CD8-positive, alpha-beta memory T cell (primary cell): Measurements from ENCODE around the gene LPGAT1. TPM values are rescaled to one million over a fixed set of nuclear protein-coding genes. Genes with fewer than 3 reads are reported as not detected.

Source experiments
- CTCF ChIA-PET: fragments of 350-600 bp; sonication (Branson Sonifier 250); formaldehyde crosslinking; loops from one replicate; lab custom pipeline; 2021; ENCODE audit warnings: antibody characterized with exemption; lab: Charles Lee
- POLR2A ChIA-PET: fragments of 350-600 bp; sonication (Branson Sonifier 250); formaldehyde crosslinking; loops from one replicate; lab custom pipeline; 2021; ENCODE audit warnings: antibody characterized with exemption; lab: Charles Lee
- DNase-seq, 5 donors: peaks; one replicate each; pipeline versions ENCODE4 v3.0.0 to v3.0.0-alpha.2; 2020 to 2022; ENCODE audit warnings: mixed read lengths in 1 of 5
- H3K27ac ChIP-seq: one replicate; pipeline ENCODE4 v1.7.0; 2013; ENCODE audit warnings: low read depth, mild to moderate bottlenecking, low read length, moderate library complexity
- H3K27me3 ChIP-seq: 2 replicates; pipeline ENCODE4 v1.7.0; 2013; ENCODE audit warnings: low read length, mild to moderate bottlenecking; ENCODE audit not compliant: insufficient read depth, poor library complexity, severe bottlenecking
- H3K36me3 ChIP-seq: 2 replicates; pipeline ENCODE4 v1.7.0; 2013; ENCODE audit warnings: mild to moderate bottlenecking, low read length, moderate library complexity; ENCODE audit not compliant: insufficient read depth
- H3K4me1 ChIP-seq: 2 replicates; pipeline ENCODE4 v1.7.0; 2013; ENCODE audit warnings: mild to moderate bottlenecking, low read length, moderate library complexity; ENCODE audit not compliant: insufficient read depth
- H3K4me3 ChIP-seq: 2 replicates; pipeline ENCODE4 v1.7.0; 2013; ENCODE audit warnings: mild to moderate bottlenecking, low read length
- H3K9me3 ChIP-seq: 2 replicates; pipeline ENCODE4 v1.7.0; 2013; ENCODE audit warnings: mild to moderate bottlenecking, low read length
- H3K27ac Mint-ChIP-seq, 8 donors: one replicate each; pipeline ENCODE4 v1.8.0; 2020 to 2021; ENCODE audit warnings: mixed read lengths in 8 of 8, mild to moderate bottlenecking in 6 of 8, inconsistent platforms in 3 of 8, moderate library complexity in 3 of 8
- H3K27me3 Mint-ChIP-seq, 2 donors: one replicate each; pipeline ENCODE4 v1.8.0; 2020 to 2021; ENCODE audit warnings: mixed read lengths in 2 of 2, mild to moderate bottlenecking in 1 of 2, moderate library complexity in 1 of 2
- H3K36me3 Mint-ChIP-seq, 3 donors: one replicate each; pipeline ENCODE4 v1.8.0; 2020 to 2021; ENCODE audit warnings: mixed read lengths in 3 of 3, inconsistent platforms in 1 of 3, mild to moderate bottlenecking in 1 of 3
- H3K4me1 Mint-ChIP-seq, 3 donors: one replicate each; pipeline ENCODE4 v1.8.0; 2020 to 2021; ENCODE audit warnings: mixed read lengths in 3 of 3, inconsistent platforms in 1 of 3, mild to moderate bottlenecking in 1 of 3
- H3K4me3 Mint-ChIP-seq, 7 donors: one replicate each; pipeline ENCODE4 v1.8.0; 2020 to 2021; ENCODE audit warnings: mixed read lengths in 7 of 7, mild to moderate bottlenecking in 6 of 7, moderate library complexity in 4 of 7, inconsistent platforms in 2 of 7
- H3K9me3 Mint-ChIP-seq, 5 donors: one replicate each; pipeline ENCODE4 v1.8.0; 2020 to 2022; ENCODE audit warnings: mixed read lengths in 5 of 5, mild to moderate bottlenecking in 3 of 5, moderate library complexity in 2 of 5, inconsistent platforms in 1 of 5
- polyA plus RNA-seq: library from polyadenylated mRNA; unstranded; fragments of 300-500 nt; fragmentation: Illumina TruSeq; gene quantifications from one replicate; pipeline ENCODE4 v1.2.3, GENCODE V29; 2021
- total RNA-seq, 2 experiments: library from RNA; stranded (reverse); gene quantifications; one replicate each; pipeline ENCODE4 v1.2.3, GENCODE V29; 2021

Gene LPGAT1
- total and polyA plus RNA-seq, 3 experiments from 2014 or later: 25.3 to 28.9 (median 25.4) TPM

GRCh38 chr1:211783897-211784296 lies 46.7 kb downstream of the LPGAT1 start:
- H3K4me1 ChIP-seq: no peaks in the 10 kb centered on the region
- H3K9me3 ChIP-seq: no peaks in the 10 kb centered on the region
- no peaks in the 10 kb centered on the region for H3K9me3 Mint-ChIP-seq
- peaks cover 3% of the 10 kb centered on the region for H3K36me3 ChIP-seq
- peak overlapping the region; percentile 1 to 78 (median 42) for H3K27ac Mint-ChIP-seq
- H3K4me3 ChIP-seq: no peak overlapping the region
- H3K4me1 Mint-ChIP-seq: peaks cover 9 to 12% (median 12%) of the 10 kb centered on the region in 3 donors
- POLR2A ChIA-PET: interaction anchor here (0.7 kb wide), 1 partner anchor 18 kb away, joined by 3 read pairs; no protein-coding TSS in a partner anchor
- H3K36me3 Mint-ChIP-seq: peaks cover 0 to 48% (median 16%) of the 10 kb centered on the region in 3 donors
- no peak overlapping the region for H3K27ac ChIP-seq
- H3K4me3 Mint-ChIP-seq: peak overlapping the region in 1 of 7 donors; percentile 1
- H3K27me3 ChIP-seq: no peaks in the 10 kb centered on the region
- no peaks in the 10 kb centered on the region for H3K27me3 Mint-ChIP-seq
- DNase-seq: peak in 1 of 5 donors; percentile 0
- CTCF ChIA-PET: interaction anchor here (1.3 kb wide), 1 partner anchor 10 kb away, joined by 3 read pairs; no protein-coding TSS in a partner anchor

- no peak overlapping the region for H3K4me3 ChIP-seq
- no peaks in the 10 kb centered on the region for H3K9me3 Mint-ChIP-seq
- H3K36me3 ChIP-seq: peaks cover 7% of the 10 kb centered on the region
- H3K4me1 ChIP-seq: no peaks in the 10 kb centered on the region
- no peaks in the 10 kb centered on the region for H3K27me3 ChIP-seq
- H3K27ac Mint-ChIP-seq: peak overlapping the region in 2 of 8 donors; percentile 15 to 52
- H3K4me3 Mint-ChIP-seq: no peak overlapping the region
- no peak overlapping the region for H3K27ac ChIP-seq
- no peaks in the 10 kb centered on the region for H3K27me3 Mint-ChIP-seq
- CTCF ChIA-PET: no interaction called here
- DNase-seq: no peak
- H3K4me1 Mint-ChIP-seq: peaks cover 9 to 12% (median 12%) of the 10 kb centered on the region in 3 donors
- POLR2A ChIA-PET: no interaction called here
- H3K9me3 ChIP-seq: no peaks in the 10 kb centered on the region
- peaks cover 0 to 50% (median 18%) of the 10 kb centered on the region in 3 donors for H3K36me3 Mint-ChIP-seq
Observed at GRCh38 chr1:211783266-211783665, 47.3 kb downstream of the LPGAT1 start.

- Mint-ChIP-seq H3K27me3 (no peaks in the 10 kb centered on the region), H3K4me1 (peaks cover 9 to 12% (median 12%) of the 10 kb centered on the region in 3 donors), H3K27ac (no peak overlapping the region), H3K36me3 (peaks cover 4 to 54% (median 23%) of the 10 kb centered on the region in 3 donors), H3K9me3 (no peaks in the 10 kb centered on the region), H3K4me3 (no peak overlapping the region)
- no peaks in the 10 kb centered on the region for H3K9me3 ChIP-seq
- H3K27ac ChIP-seq: no peak overlapping the region
- ChIA-PET CTCF (no interaction called here), POLR2A (no interaction called here)
- H3K36me3 ChIP-seq: peaks cover 7% of the 10 kb centered on the region
- no peaks in the 10 kb centered on the region for H3K4me1 ChIP-seq
- no peak for DNase-seq
- no peaks in the 10 kb centered on the region for H3K27me3 ChIP-seq
- H3K4me3 ChIP-seq: no peak overlapping the region
Observed at GRCh38 chr1:211781260-211781659, 49.3 kb downstream of the LPGAT1 start.

GRCh38 chr1:211775170-211775569 lies 55.4 kb downstream of the LPGAT1 start:
- CTCF ChIA-PET: no interaction called here
- Histone ChIP-seq H3K4me3 (no peak overlapping the region), H3K36me3 (peaks cover 7% of the 10 kb centered on the region), H3K4me1 (no peaks in the 10 kb centered on the region), H3K27ac (no peak overlapping the region), H3K9me3 (no peaks in the 10 kb centered on the region), H3K27me3 (no peaks in the 10 kb centered on the region)
- H3K27ac Mint-ChIP-seq: no peak overlapping the region
- no peaks in the 10 kb centered on the region for H3K27me3 Mint-ChIP-seq
- peaks cover 7 to 47% (median 23%) of the 10 kb centered on the region in 3 donors for H3K36me3 Mint-ChIP-seq
- POLR2A ChIA-PET: no interaction called here
- no peak overlapping the region for H3K4me3 Mint-ChIP-seq
- H3K4me1 Mint-ChIP-seq: no peaks in the 10 kb centered on the region
- DNase-seq: no peak
- no peaks in the 10 kb centered on the region for H3K9me3 Mint-ChIP-seq

- H3K9me3 ChIP-seq: no peaks in the 10 kb centered on the region
- DNase-seq: no peak
- no peak overlapping the region for H3K4me3 Mint-ChIP-seq
- H3K4me3 ChIP-seq: no peak overlapping the region
- H3K36me3 ChIP-seq: peaks cover 4% of the 10 kb centered on the region
- H3K36me3 Mint-ChIP-seq: peaks cover 4 to 40% (median 17%) of the 10 kb centered on the region in 3 donors
- no peak overlapping the region for H3K27ac Mint-ChIP-seq
- ChIA-PET POLR2A (no interaction called here), CTCF (interaction anchor here (1.2 kb wide), 1 partner anchor 13 kb away, joined by 3 read pairs; no protein-coding TSS in a partner anchor)
- no peaks in the 10 kb centered on the region for H3K4me1 ChIP-seq
- H3K9me3 Mint-ChIP-seq: no peaks in the 10 kb centered on the region
- no peaks in the 10 kb centered on the region for H3K27me3 ChIP-seq
- H3K4me1 Mint-ChIP-seq: no peaks in the 10 kb centered on the region
- no peak overlapping the region for H3K27ac ChIP-seq
- H3K27me3 Mint-ChIP-seq: no peaks in the 10 kb centered on the region
Observed at GRCh38 chr1:211764701-211765100, 65.9 kb downstream of the LPGAT1 start.

GRCh38 chr1:211762206-211762605 lies 68.4 kb downstream of the LPGAT1 start:
- peaks cover 11 to 50% (median 18%) of the 10 kb centered on the region in 3 donors for H3K36me3 Mint-ChIP-seq
- H3K27ac Mint-ChIP-seq: no peak overlapping the region
- no peaks in the 10 kb centered on the region for H3K4me1 Mint-ChIP-seq
- no peaks in the 10 kb centered on the region for H3K27me3 Mint-ChIP-seq
- no peak overlapping the region for H3K4me3 Mint-ChIP-seq
- H3K9me3 ChIP-seq: no peaks in the 10 kb centered on the region
- H3K4me3 ChIP-seq: no peak overlapping the region
- DNase-seq: no peak
- H3K4me1 ChIP-seq: no peaks in the 10 kb centered on the region
- ChIA-PET CTCF (interaction anchor here (1.0 kb wide), 1 partner anchor 64 kb away, joined by 3 read pairs; no protein-coding TSS in a partner anchor), POLR2A (no interaction called here)
- H3K27me3 ChIP-seq: no peaks in the 10 kb centered on the region
- no peaks in the 10 kb centered on the region for H3K9me3 Mint-ChIP-seq
- peaks cover 4% of the 10 kb centered on the region for H3K36me3 ChIP-seq
- no peak overlapping the region for H3K27ac ChIP-seq

- Mint-ChIP-seq H3K36me3 (peaks cover 8 to 45% (median 17%) of the 10 kb centered on the region in 3 donors), H3K27me3 (no peaks in the 10 kb centered on the region), H3K4me3 (no peak overlapping the region), H3K4me1 (no peaks in the 10 kb centered on the region), H3K9me3 (no peaks in the 10 kb centered on the region), H3K27ac (no peak overlapping the region)
- CTCF ChIA-PET: interaction anchor here (1.0 kb wide), 1 partner anchor 63 kb away, joined by 3 read pairs; no protein-coding TSS in a partner anchor
- H3K36me3 ChIP-seq: peaks cover 4% of the 10 kb centered on the region
- no peaks in the 10 kb centered on the region for H3K4me1 ChIP-seq
- no peaks in the 10 kb centered on the region for H3K27me3 ChIP-seq
- POLR2A ChIA-PET: no interaction called here
- H3K27ac ChIP-seq: no peak overlapping the region
- no peaks in the 10 kb centered on the region for H3K9me3 ChIP-seq
- DNase-seq: no peak
- no peak overlapping the region for H3K4me3 ChIP-seq
Observed at GRCh38 chr1:211761400-211761799, 69.2 kb downstream of the LPGAT1 start.

GRCh38 chr1:211756471-211757020 lies 74.0 kb downstream of the LPGAT1 start:
- Histone ChIP-seq H3K9me3 (no peaks in the 10 kb centered on the region), H3K27ac (no peak overlapping the region), H3K4me3 (no peak overlapping the region), H3K36me3 (no peaks in the 10 kb centered on the region), H3K4me1 (no peaks in the 10 kb centered on the region), H3K27me3 (no peaks in the 10 kb centered on the region)
- DNase-seq: no peak
- peaks cover 5 to 28% (median 7%) of the 10 kb centered on the region in 3 donors for H3K36me3 Mint-ChIP-seq
- no peak overlapping the region for H3K4me3 Mint-ChIP-seq
- CTCF ChIA-PET: no interaction called here
- no peaks in the 10 kb centered on the region for H3K9me3 Mint-ChIP-seq
- H3K4me1 Mint-ChIP-seq: peaks cover 3 to 5% (median 4%) of the 10 kb centered on the region in 3 donors
- H3K27ac Mint-ChIP-seq: no peak overlapping the region
- POLR2A ChIA-PET: no interaction called here
- no peaks in the 10 kb centered on the region for H3K27me3 Mint-ChIP-seq
